ENCODE data around the gene MRFAP1L1. TPM values are rescaled to one million over a fixed set of nuclear protein-coding genes. Genes with fewer than 3 reads are reported as not detected.

The MRFAP1L1 gene
- polyA plus RNA-seq, 1 donor (not counting 4 experiments of a cell fraction or from before 2014, with no cell fraction given) = 77.9 TPM

- dilution Hi-C loops (cut with MboI; ENCODE audit: extremely low pct_ligation_motif_present, low sequenced_read_pairs) = no loop called here
- H2AFZ ChIP-seq (ENCODE audit: control insufficient read depth, low read length) = peak within 1 kb of the TSS; percentile 97
- H3K9me3 ChIP-seq (ENCODE audit: control insufficient read depth, low read depth, low read length) = no peaks in the 10 kb centered on the region
- peaks cover 22% of the 10 kb centered on the region for H3K79me2 ChIP-seq (ENCODE audit: control insufficient read depth, insufficient read depth, low read length)
- no peaks in the 10 kb centered on the region for H3K27me3 ChIP-seq (ENCODE audit: control insufficient read depth, extremely low read depth, insufficient read depth, low read length)
- FAIRE-seq (no peak), DNase-seq (ENCODE audit: low read depth, low spot score) (no peak)
- peak within 1 kb of the TSS; percentile 82 for H3K9ac ChIP-seq (ENCODE audit: control insufficient read depth, extremely low read depth, insufficient read depth, low read length)
- peak within 1 kb of the TSS; percentile 84 to 93 (median 91) for H3K4me3 ChIP-seq (ENCODE audit: control insufficient read depth in 2 of 3, extremely low read depth in 1 of 3, insufficient read depth in 2 of 3, low read depth in 1 of 3, low read length in 3 of 3)
- H3K9me1 ChIP-seq (ENCODE audit: control insufficient read depth, extremely low read depth, insufficient read depth, low read length) = no peaks in the 10 kb centered on the region
- peak within 1 kb of the TSS; percentile 82 for H3K4me2 ChIP-seq (ENCODE audit: control insufficient read depth, extremely low read depth, insufficient read depth, low read depth, low read length)
- peak within 1 kb of the TSS; percentile 67 for H3K27ac ChIP-seq (ENCODE audit: control insufficient read depth, insufficient read depth, low read length)
- H4K20me1 ChIP-seq (ENCODE audit: control insufficient read depth, extremely low read depth, insufficient read depth, low read length) = no peaks in the 10 kb centered on the region
- no peaks in the 10 kb centered on the region for H3K36me3 ChIP-seq (ENCODE audit: control insufficient read depth in 2 of 2, extremely low read depth in 1 of 2, insufficient read depth in 2 of 2, low read length in 2 of 2)
- peaks cover 13% of the 10 kb centered on the region for H3K4me1 ChIP-seq (ENCODE audit: control insufficient read depth, extremely low read depth, insufficient read depth, low read length)
- TF ChIP-seq CTCF (optimal IDR thresholded peaks at IDR 0.05 in 1 of 3, IDR thresholded peaks at IDR 0.05 in 1 of 3, conservative IDR thresholded peaks at IDR 0.05 in 1 of 3; ENCODE audit: extremely low read depth in 1 of 3, insufficient read depth in 2 of 3, low read length in 3 of 3) (peak in 1 of 3 experiments; percentile 14), EZH2 (IDR thresholded peaks at IDR 0.05; ENCODE audit: low read length) (no peak)
Measured at GRCh38 chr4:6716018-6716911, 6.6 kb upstream of the MRFAP1L1 start, which contains the start of gene BLOC1S4. Gene BLOC1S4, plus strand, starts transcription at chr4:6716174. Its CDS starts 36 bp downstream, at chr4:6716210.

- Histone ChIP-seq H3K9ac (ENCODE audit: control insufficient read depth, extremely low read depth, insufficient read depth, low read length) (peak overlapping the region; percentile 82), H3K4me1 (ENCODE audit: control insufficient read depth, extremely low read depth, insufficient read depth, low read length) (peaks cover 15% of the 10 kb centered on the region), H3K9me1 (ENCODE audit: control insufficient read depth, extremely low read depth, insufficient read depth, low read length) (no peaks in the 10 kb centered on the region), H3K9me3 (ENCODE audit: control insufficient read depth, low read depth, low read length) (no peaks in the 10 kb centered on the region), H3K27me3 (ENCODE audit: control insufficient read depth, extremely low read depth, insufficient read depth, low read length) (no peaks in the 10 kb centered on the region), H3K4me3 (ENCODE audit: control insufficient read depth in 2 of 3, extremely low read depth in 1 of 3, insufficient read depth in 2 of 3, low read depth in 1 of 3, low read length in 3 of 3) (peak overlapping the region; percentile 84 to 93 (median 91)), H3K27ac (ENCODE audit: control insufficient read depth, insufficient read depth, low read length) (peak overlapping the region; percentile 67), H4K20me1 (ENCODE audit: control insufficient read depth, extremely low read depth, insufficient read depth, low read length) (no peaks in the 10 kb centered on the region), H3K36me3 (ENCODE audit: control insufficient read depth in 2 of 2, extremely low read depth in 1 of 2, insufficient read depth in 2 of 2, low read length in 2 of 2) (no peaks in the 10 kb centered on the region), H3K79me2 (ENCODE audit: control insufficient read depth, insufficient read depth, low read length) (peaks cover 22% of the 10 kb centered on the region), H3K4me2 (ENCODE audit: control insufficient read depth, extremely low read depth, insufficient read depth, low read depth, low read length) (peak overlapping the region; percentile 68), H2AFZ (ENCODE audit: control insufficient read depth, low read length) (peak overlapping the region; percentile 97)
- no peak for TF ChIP-seq EZH2 (IDR thresholded peaks at IDR 0.05; ENCODE audit: low read length)
- TF ChIP-seq CTCF (optimal IDR thresholded peaks at IDR 0.05 in 1 of 3, IDR thresholded peaks at IDR 0.05 in 1 of 3, conservative IDR thresholded peaks at IDR 0.05 in 1 of 3; ENCODE audit: extremely low read depth in 1 of 3, insufficient read depth in 2 of 3, low read length in 3 of 3) = no peak
- dilution Hi-C loops (cut with MboI; ENCODE audit: extremely low pct_ligation_motif_present, low sequenced_read_pairs) = no loop called here
- DNase-seq (ENCODE audit: low read depth, low spot score) = no peak
- no peak for FAIRE-seq
Measured at GRCh38 chr4:6715704-6716017, 6.0 kb upstream of the MRFAP1L1 start.

Data from keratinocyte (primary cell).